IMR-90 (cell line): Measurements from ENCODE around the gene ACTR10. TPM values are rescaled to one million over a fixed set of nuclear protein-coding genes. Genes with fewer than 3 reads are reported as not detected.

ENCODE experiments used
- ATAC-seq: fragments of 200-7000 bp; cut with Tn5 transposase; 2 replicates; pipeline ENCODE4 v1.9.1; 2020; ENCODE audit warnings: low read depth, mild to moderate bottlenecking, moderate library complexity
- BruUV-seq: library from RNA; stranded (reverse); fragments of 400-500 nt; replicated peaks from 2 replicates; lab custom pipeline; 2021; lab: Mats Ljungman, UMichigan
- CTCF ChIA-PET: fragments of 300-600 bp; formaldehyde crosslinking; extraction: SDS; loops from one replicate; lab custom pipeline; 2021; ENCODE audit warnings: antibody characterized with exemption; lab: Yijun Ruan, JAX
- POLR2A ChIA-PET: fragments of 300-600 bp; sonication (Branson Sonifier 250); formaldehyde crosslinking; loops from one replicate; lab custom pipeline; 2022; ENCODE audit warnings: antibody characterized with exemption; ENCODE audit not compliant: unreplicated experiment; lab: Charles Lee
- DNase-seq: peaks from one replicate; pipeline ENCODE4 v3.0.0; 2013
- H2AFZ ChIP-seq: replicated peaks from 2 replicates; pipeline ENCODE3; 2013; ENCODE audit warnings: low read length, mild to moderate bottlenecking; ENCODE audit not compliant: poor library complexity
- H2AK5ac ChIP-seq: 2 replicates; pipeline ENCODE4 v1.6.1; 2013; ENCODE audit warnings: low read depth, low read length, inconsistent platforms
- H2AK9ac ChIP-seq: replicated peaks from 2 replicates; pipeline ENCODE3; 2013; ENCODE audit warnings: mild to moderate bottlenecking, low read depth, low read length, moderate library complexity; ENCODE audit not compliant: poor library complexity
- H2BK120ac ChIP-seq: 2 replicates; pipeline ENCODE4 v1.6.1; 2013; ENCODE audit warnings: low read depth, low read length, inconsistent platforms
- H2BK15ac ChIP-seq: 3 replicates; pipeline ENCODE4 v1.6.1; 2013; ENCODE audit warnings: low read depth, low read length, inconsistent platforms
- H2BK20ac ChIP-seq: 2 replicates; pipeline ENCODE4 v1.6.1; 2013; ENCODE audit warnings: low read depth, mild to moderate bottlenecking, inconsistent platforms, low read length, moderate library complexity
- H2BK5ac ChIP-seq: 2 replicates; pipeline ENCODE4 v1.6.1; 2013; ENCODE audit warnings: mild to moderate bottlenecking, low read depth, low read length, inconsistent platforms; ENCODE audit not compliant: poor library complexity, severe bottlenecking
- H3K14ac ChIP-seq: replicated peaks from 2 replicates; pipeline ENCODE4 v1.6.1; 2013; ENCODE audit warnings: low read depth, low read length, inconsistent platforms
- H3K18ac ChIP-seq: 2 replicates; pipeline ENCODE4 v1.6.1; 2013; ENCODE audit warnings: low read depth, low read length, control low read depth
- H3K23ac ChIP-seq: 2 replicates; pipeline ENCODE4 v1.6.1; 2013; ENCODE audit warnings: low read depth, low read length, inconsistent platforms
- H3K27ac ChIP-seq: 2 replicates; pipeline ENCODE4 v1.5.1; 2013; ENCODE audit warnings: mild to moderate bottlenecking, control low read depth, low read length; ENCODE audit not compliant: insufficient read depth
- H3K27me3 ChIP-seq: 2 replicates; pipeline ENCODE4 v1.6.1; 2013; ENCODE audit warnings: low read length; ENCODE audit not compliant: control insufficient read depth, insufficient read depth
- H3K36me3 ChIP-seq: 2 replicates; pipeline ENCODE4 v1.6.1; 2013; ENCODE audit warnings: low read length, mixed read lengths; ENCODE audit not compliant: control insufficient read depth, insufficient read depth
- H3K4ac ChIP-seq: 2 replicates; pipeline ENCODE4 v1.6.1; 2013; ENCODE audit warnings: low read depth, low read length, inconsistent platforms
- H3K4me1 ChIP-seq: 2 replicates; pipeline ENCODE4 v1.6.1; 2013; ENCODE audit warnings: low read length, mixed read lengths; ENCODE audit not compliant: control insufficient read depth, insufficient read depth
- H3K4me2 ChIP-seq: 2 replicates; pipeline ENCODE4 v1.6.1; 2013; ENCODE audit warnings: low read depth, mild to moderate bottlenecking, control low read depth, low read length, moderate library complexity
- H3K4me3 ChIP-seq: 2 replicates; pipeline ENCODE4 v1.5.1; 2013; ENCODE audit warnings: low read depth, mild to moderate bottlenecking, control low read depth, low read length, moderate library complexity; ENCODE audit not compliant: insufficient read depth
- H3K56ac ChIP-seq: 2 replicates; pipeline ENCODE4 v1.6.1; 2013; ENCODE audit warnings: low read length, inconsistent platforms; ENCODE audit not compliant: insufficient read depth; ENCODE audit errors: extremely low read depth
- H3K79me1 ChIP-seq, 2 experiments: 2 replicates each; pipeline ENCODE4 v1.6.1; 2013; ENCODE audit warnings: low read length in 2 of 2, inconsistent platforms in 1 of 2, low read depth in 1 of 2
- H3K9ac ChIP-seq: 2 replicates; pipeline ENCODE4 v1.6.1; 2013; ENCODE audit warnings: low read depth, low read length, control low read depth
- H3K9me1 ChIP-seq: 2 replicates; pipeline ENCODE4 v1.6.1; 2013; ENCODE audit warnings: low read length, inconsistent platforms; ENCODE audit not compliant: insufficient read depth
- H3K9me3 ChIP-seq: 2 replicates; pipeline ENCODE4 v1.6.1; 2013; ENCODE audit warnings: low read length; ENCODE audit not compliant: control insufficient read depth, insufficient read depth
- H4K20me1 ChIP-seq: 2 replicates; pipeline ENCODE4 v1.6.1; 2013; ENCODE audit warnings: low read length, inconsistent platforms; ENCODE audit not compliant: insufficient read depth
- H4K5ac ChIP-seq: 2 replicates; pipeline ENCODE4 v1.6.1; 2013; ENCODE audit warnings: mild to moderate bottlenecking, low read depth, low read length, control low read depth
- H4K8ac ChIP-seq, 2 experiments: 2 replicates each; pipeline ENCODE4 v1.6.1; 2013; ENCODE audit warnings: low read depth in 2 of 2, low read length in 2 of 2, control low read depth in 1 of 2, inconsistent platforms in 1 of 2
- H4K91ac ChIP-seq: 2 replicates; pipeline ENCODE4 v1.6.1; 2013; ENCODE audit warnings: low read depth, low read length, inconsistent platforms; ENCODE audit not compliant: insufficient read depth
- CEBPB ChIP-seq: IDR thresholded peaks from 2 replicates; pipeline ENCODE4 v1.6.1; 2012; ENCODE audit warnings: low read depth, low read length, improper control_type of control experiment
- FOS ChIP-seq: fragments of 150-350 bp; IDR thresholded peaks from 2 replicates; pipeline ENCODE4 v1.6.1; 2016; ENCODE audit warnings: low read depth, low read length
- MAFK ChIP-seq: IDR thresholded peaks from 2 replicates; pipeline ENCODE4 v1.6.1; 2012; ENCODE audit warnings: low read depth, low read length, improper control_type of control experiment
- MAZ ChIP-seq: IDR thresholded peaks from 2 replicates; pipeline ENCODE4 v1.6.1; 2012; ENCODE audit warnings: low read depth, mild to moderate bottlenecking, low read length, improper control_type of control experiment, moderate library complexity, borderline replicate concordance
- RAD21 ChIP-seq: IDR thresholded peaks from 2 replicates; pipeline ENCODE4 v1.6.1; 2012; ENCODE audit warnings: low read length, improper control_type of control experiment
- RCOR1 ChIP-seq: IDR thresholded peaks from 2 replicates; pipeline ENCODE4 v1.6.1; 2012; ENCODE audit warnings: mild to moderate bottlenecking, low read length, improper control_type of control experiment; ENCODE audit not compliant: insufficient replicate concordance
- WGBS, 2 experiments: methylation state at CpG; one replicate each; pipeline versions ENCODE4 v1.1.5 to v1.1.7; 2013; ENCODE audit warnings: missing lambda C conversion rate in 2 of 2; ENCODE audit not compliant: insufficient read length in 1 of 2; ENCODE audit errors: extremely low coverage in 2 of 2; 5-methylcytosine and 5-hydroxymethylcytosine counted together
- dilution Hi-C: fragments of 300-500 bp; cut with HindIII; formaldehyde crosslinking; loops from one replicate; pipeline ENCODE4 v1.14.3; 2018; ENCODE audit warnings: low sequenced_read_pairs; ENCODE audit not compliant: unreplicated experiment
- in situ Hi-C: fragments of 300-500 bp; cut with MboI; formaldehyde crosslinking; loops from 3 replicates; pipeline ENCODE4 v1.14.3; 2019; ENCODE audit warnings: low sequenced_read_pairs, inconsistent platforms, mixed read lengths
- intact Hi-C: fragments of 100-400 bp; cut with micrococcal nuclease; formaldehyde crosslinking; loops from 2 replicates; pipeline ENCODE4 v1.10.0; 2022
- polyA plus RNA-seq, 3 experiments: library from polyadenylated mRNA; depleted of rRNA; stranded (reverse); fragments of >200 nt; gene quantifications; 2 replicates each; pipeline ENCODE4 v1.2.3, GENCODE V29; 2012; ENCODE audit warnings: low replicate concordance in 1 of 3
- total RNA-seq: library from RNA; depleted of rRNA; stranded (reverse); fragments of >200 nt; gene quantifications from 2 replicates; pipeline ENCODE4 v1.2.3, GENCODE V29; 2012
- TF ChIP-seq, protein P1 (sequence below): conservative IDR thresholded peaks from 2 replicates; pipeline ENCODE4 v1.5.1; 2012; ENCODE audit warnings: mild to moderate bottlenecking, low read depth, low read length, improper control_type of control experiment

ACTR10 gene
- total and polyA plus RNA-seq, 2 of the 4 experiments (the other 2 are of a cell fraction), result 71.0 to 71.7 TPM

DNA sequence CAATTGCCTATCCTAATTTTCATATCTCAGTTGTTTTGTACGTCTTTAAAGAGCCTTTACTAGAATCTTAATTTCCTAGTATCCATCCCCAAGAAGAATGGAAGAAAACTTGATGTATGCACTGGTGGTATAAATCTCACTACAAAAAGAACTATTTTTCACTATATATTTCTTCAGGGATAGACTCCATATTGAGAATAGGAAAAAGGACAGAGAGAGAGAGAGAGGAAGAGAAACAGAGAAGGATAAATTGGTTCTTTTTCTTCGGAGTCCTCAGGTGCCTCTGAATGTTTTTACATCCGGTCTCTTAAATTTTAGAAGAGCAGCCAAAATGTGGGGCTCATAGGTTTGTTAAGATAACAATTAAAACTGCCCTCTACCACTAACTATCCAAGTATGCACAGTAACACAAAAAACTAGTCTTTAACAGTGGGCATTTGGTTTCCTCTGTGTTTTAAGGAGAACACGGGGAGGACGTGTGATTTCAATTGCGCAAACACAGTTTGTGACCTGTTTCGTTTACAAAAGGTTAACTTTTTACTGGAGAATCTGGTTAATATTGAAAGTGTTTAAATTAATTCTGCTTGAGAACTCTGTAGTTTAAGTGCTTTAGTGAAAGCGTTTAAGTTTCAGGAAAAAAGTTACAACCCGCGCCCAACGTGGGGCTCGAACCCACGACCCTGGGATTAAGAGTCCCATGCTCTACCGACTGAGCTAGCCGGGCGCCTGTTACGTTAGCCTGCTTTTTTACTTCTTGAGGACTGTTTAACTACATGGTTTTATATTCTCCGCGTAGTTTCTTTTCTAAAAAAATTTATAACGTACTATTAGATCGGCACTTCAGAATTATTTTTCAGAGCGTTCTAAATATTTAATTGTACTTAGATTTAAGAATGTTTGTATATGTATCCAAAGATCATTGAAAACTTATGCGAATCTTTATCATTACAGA, 39.6 kb downstream of the ACTR10 start:
- Histone ChIP-seq H3K9me3 (no peaks in the 10 kb centered on the region), H3K27ac (no peak overlapping the region), H4K5ac (no peak overlapping the region), H3K9ac (peak overlapping the region; percentile 87; the same call in 1 of the 2 replicates), H2AK9ac (no peak overlapping the region), H3K23ac (no peak overlapping the region), H2AFZ (no peak overlapping the region), H3K56ac (no peak overlapping the region), H2BK5ac (peak overlapping the region; percentile 55), H3K4me3 (peak overlapping the region; percentile 94), H2BK20ac (no peak overlapping the region), H2AK5ac (no peak overlapping the region), H3K4me2 (peak overlapping the region; percentile 94), H3K9me1 (peaks cover 7% of the 10 kb centered on the region; the same call in 1 of the 2 replicates), H3K4ac (no peak overlapping the region), H3K36me3 (0 out of 2 replicates have a peak, but pooled peaks cover 1% of the 10 kb centered on the region), H4K20me1 (no peaks in the 10 kb centered on the region), H4K91ac (no peak overlapping the region), H2BK120ac (no peak overlapping the region), H3K79me1 (peaks cover 0 to 3% of the 10 kb centered on the region in 2 experiments; a peak in 2 of 4 replicates), H3K18ac (no peak overlapping the region), H2BK15ac (no peak overlapping the region), H3K14ac (peak overlapping the region; percentile 76; the same call in 1 of the 2 replicates), H4K8ac (no peak overlapping the region), H3K27me3 (no peaks in the 10 kb centered on the region), H3K4me1 (no peaks in the 10 kb centered on the region)
- no TSS peak for BruUV-seq
- DNase-seq (peak; percentile 64), ATAC-seq (peak; percentile 60)
- 21% methylated on average over 4 of the region's 23 CpGs; no CpG with 5 or more reads in 1 of the 2 experiments for WGBS, 2 experiments
- in situ Hi-C loops, result loop anchor here (25.0 kb wide), 1 partner anchor 977 kb away; the partner anchor contains the start of genes AP5M1 and EXOC5
- peak; percentile 98 for TF ChIP-seq FOS
- TF ChIP-seq RAD21, result no peak
- TF ChIP-seq, protein P1, sequence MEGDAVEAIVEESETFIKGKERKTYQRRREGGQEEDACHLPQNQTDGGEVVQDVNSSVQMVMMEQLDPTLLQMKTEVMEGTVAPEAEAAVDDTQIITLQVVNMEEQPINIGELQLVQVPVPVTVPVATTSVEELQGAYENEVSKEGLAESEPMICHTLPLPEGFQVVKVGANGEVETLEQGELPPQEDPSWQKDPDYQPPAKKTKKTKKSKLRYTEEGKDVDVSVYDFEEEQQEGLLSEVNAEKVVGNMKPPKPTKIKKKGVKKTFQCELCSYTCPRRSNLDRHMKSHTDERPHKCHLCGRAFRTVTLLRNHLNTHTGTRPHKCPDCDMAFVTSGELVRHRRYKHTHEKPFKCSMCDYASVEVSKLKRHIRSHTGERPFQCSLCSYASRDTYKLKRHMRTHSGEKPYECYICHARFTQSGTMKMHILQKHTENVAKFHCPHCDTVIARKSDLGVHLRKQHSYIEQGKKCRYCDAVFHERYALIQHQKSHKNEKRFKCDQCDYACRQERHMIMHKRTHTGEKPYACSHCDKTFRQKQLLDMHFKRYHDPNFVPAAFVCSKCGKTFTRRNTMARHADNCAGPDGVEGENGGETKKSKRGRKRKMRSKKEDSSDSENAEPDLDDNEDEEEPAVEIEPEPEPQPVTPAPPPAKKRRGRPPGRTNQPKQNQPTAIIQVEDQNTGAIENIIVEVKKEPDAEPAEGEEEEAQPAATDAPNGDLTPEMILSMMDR, result no peak
- TF ChIP-seq MAZ, result no peak
- no peak for TF ChIP-seq RCOR1
- peak; percentile 78 for TF ChIP-seq CEBPB
- TF ChIP-seq MAFK, result no peak
- ChIA-PET POLR2A (no interaction called here), CTCF (no interaction called here)
- dilution Hi-C loops, result no loop called here
- intact Hi-C loops, result loop anchor here (5.0 kb wide), 1 partner anchor 132 kb away; no protein-coding TSS in a partner anchor
